ENCODE results near the gene BOLA2.
"Not testable (repeated sequence)": the region's sequence is repeated elsewhere in the genome, so short reads cannot be mapped to it uniquely, and the experiment has no call there.

Gene BOLA2

GRCh38 chr16:29454269-29454668, at the start of gene BOLA2, which contains the start of gene SLX1B:
Gene BOLA2, minus strand, starts transcription at chr16:29454351. Its CDS starts 98 bp downstream, at chr16:29454253.
Gene SLX1B, plus strand, starts transcription at chr16:29454533.
- FAIRE-seq: peak; percentile 100
- not testable (repeated sequence) for DNase-seq (ENCODE audit: extremely low spot score, insufficient read length, low read depth)

- FAIRE-seq; DNase-seq (ENCODE audit: extremely low spot score, insufficient read length, low read depth): not testable (repeated sequence)
Measured at GRCh38 chr16:29482276-29482675, 28.1 kb upstream of the BOLA2 start.

- not testable (repeated sequence) for DNase-seq (ENCODE audit: extremely low spot score, insufficient read length, low read depth); FAIRE-seq
Measured at GRCh38 chr16:29472065-29472464, 17.9 kb upstream of the BOLA2 start.

GRCh38 chr16:29469660-29470059, 15.5 kb upstream of the BOLA2 start:
- not testable (repeated sequence) for DNase-seq (ENCODE audit: extremely low spot score, insufficient read length, low read depth)
- peak; percentile 21 for FAIRE-seq

- DNase-seq (ENCODE audit: extremely low spot score, insufficient read length, low read depth); FAIRE-seq: not testable (repeated sequence)
Measured at GRCh38 chr16:29467654-29468366, 13.7 kb upstream of the BOLA2 start.

- not testable (repeated sequence) for FAIRE-seq; DNase-seq (ENCODE audit: extremely low spot score, insufficient read length, low read depth)
Measured at GRCh38 chr16:29466904-29467303, 12.8 kb upstream of the BOLA2 start.

GRCh38 chr16:29465985-29466824, 12.1 kb upstream of the BOLA2 start:
- FAIRE-seq: not testable (repeated sequence)

GRCh38 chr16:29460647-29461030, 6.5 kb upstream of the BOLA2 start:
- not testable (repeated sequence) for FAIRE-seq

More at GRCh38 chr16:29465985-29466824, 12.1 kb upstream of the BOLA2 start:
- not testable (repeated sequence) for DNase-seq (ENCODE audit: extremely low spot score, insufficient read length, low read depth)

GRCh38 chr16:29459706-29460646, 5.8 kb upstream of the BOLA2 start, which contains the start of gene SULT1A4:
Gene SULT1A4, plus strand, starts transcription at chr16:29459913. Its CDS starts 1,473 bp downstream, at chr16:29461386.
- DNase-seq (ENCODE audit: extremely low spot score, insufficient read length, low read depth); FAIRE-seq: not testable (repeated sequence)

More at GRCh38 chr16:29460647-29461030, 6.5 kb upstream of the BOLA2 start:
- DNase-seq (ENCODE audit: extremely low spot score, insufficient read length, low read depth): not testable (repeated sequence)

GRCh38 chr16:29457660-29458059, 3.5 kb upstream of the BOLA2 start:
- not testable (repeated sequence) for FAIRE-seq; DNase-seq (ENCODE audit: extremely low spot score, insufficient read length, low read depth)

- DNase-seq (ENCODE audit: extremely low spot score, insufficient read length, low read depth): not testable (repeated sequence)
- peak; percentile 88 for FAIRE-seq
Measured at GRCh38 chr16:29454828-29455227, 677 bp upstream of the BOLA2 start.

GRCh38 chr16:29453754-29454153, 397 bp downstream of the BOLA2 start:
- not testable (repeated sequence) for FAIRE-seq; DNase-seq (ENCODE audit: extremely low spot score, insufficient read length, low read depth)

GRCh38 chr16:29425390-29425789, 28.8 kb downstream of the BOLA2 start:
- FAIRE-seq; DNase-seq (ENCODE audit: extremely low spot score, insufficient read length, low read depth): not testable (repeated sequence)

GRCh38 chr16:29423587-29423986, 30.6 kb downstream of the BOLA2 start:
- not testable (repeated sequence) for DNase-seq (ENCODE audit: extremely low spot score, insufficient read length, low read depth); FAIRE-seq

GRCh38 chr16:29405249-29405648, 48.9 kb downstream of the BOLA2 start:
- not testable (repeated sequence) for FAIRE-seq; DNase-seq (ENCODE audit: extremely low spot score, insufficient read length, low read depth)

Measured in GM18507 (cell line).